ENCODE data around the gene LRRC26.

LRRC26 gene

DNA sequence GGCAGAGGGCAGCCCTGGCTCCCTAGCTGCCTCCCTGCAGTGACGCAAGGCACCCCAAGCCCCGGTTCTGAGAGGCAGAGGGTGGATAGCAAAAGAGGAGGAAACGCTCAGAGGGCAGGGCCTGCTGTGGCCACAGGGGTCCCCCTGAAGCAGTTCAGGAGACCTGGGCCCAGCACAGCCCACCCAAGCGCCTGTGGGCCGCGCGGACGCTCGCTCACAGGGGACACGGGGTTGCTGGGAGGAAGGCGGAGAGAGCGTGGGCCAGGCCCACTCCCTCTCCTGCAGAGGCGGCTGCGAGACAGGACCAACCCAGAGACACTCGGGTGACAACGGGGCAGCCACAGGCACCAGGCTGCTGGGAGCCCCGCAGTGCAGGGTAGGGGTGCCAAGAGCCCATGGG, 9.9 kb upstream of the LRRC26 start:
- TF ChIP-seq POLR2AphosphoS5 (IDR thresholded peaks at IDR 0.05; ENCODE audit: low read depth) (no peak), REST (IDR thresholded peaks at IDR 0.05; ENCODE audit: insufficient replicate concordance, low read depth) (no peak), GABPA (IDR thresholded peaks at IDR 0.05; ENCODE audit: low read depth) (no peak), SPI1 (IDR thresholded peaks at IDR 0.05; ENCODE audit: borderline replicate concordance, low read depth) (no peak), CTCF (IDR thresholded peaks at IDR 0.05; ENCODE audit: insufficient read depth, low read length) (no peak)
- no peak for DNase-seq (ENCODE audit: low read depth in 1 of 2, low spot score in 1 of 2)
- Histone ChIP-seq H3K27me3 (ENCODE audit: insufficient read depth, poor library complexity, severe bottlenecking) (no peaks in the 10 kb centered on the region), H3K27ac (replicated peaks) (no peak overlapping the region), H3K4me3 (replicated peaks; ENCODE audit: insufficient read depth, low read length) (no peak overlapping the region)

DNA sequence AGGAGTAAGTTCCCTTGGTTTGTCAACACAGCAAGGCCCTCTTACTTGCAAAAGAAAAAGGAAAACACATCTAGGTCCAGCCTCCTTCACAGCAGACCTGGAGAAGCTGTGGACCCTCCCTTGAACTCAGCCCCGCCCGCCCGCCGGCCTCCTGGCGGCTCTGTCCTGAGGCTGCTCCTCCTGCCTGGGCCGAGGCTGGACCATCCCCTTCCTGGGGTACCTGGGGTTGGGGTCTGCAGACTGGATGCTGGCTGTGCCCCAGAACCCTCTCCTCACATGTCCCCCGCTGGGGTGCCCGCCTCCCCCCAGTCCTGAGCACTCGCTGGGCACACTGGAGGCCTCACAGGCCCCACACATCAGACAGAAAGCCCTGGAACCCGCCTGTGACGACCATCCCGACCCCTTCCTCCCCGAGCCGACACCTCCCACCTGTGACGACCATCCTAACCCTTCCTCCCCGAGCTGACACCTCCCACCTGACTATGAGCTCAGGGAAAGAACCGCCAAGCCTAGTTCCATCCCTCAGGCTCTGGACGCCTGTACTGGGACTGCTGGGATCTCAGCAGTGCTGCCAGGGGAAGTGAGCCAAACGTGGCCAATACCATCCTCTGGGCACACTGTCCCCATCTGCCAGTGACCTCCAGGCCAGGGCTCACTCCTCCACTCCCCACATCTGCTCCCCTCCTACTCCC, 9.2 kb upstream of the LRRC26 start:
- DNase-seq (ENCODE audit: low read depth in 1 of 2, low spot score in 1 of 2) = no peak
- TF ChIP-seq GABPA (IDR thresholded peaks at IDR 0.05; ENCODE audit: low read depth) (no peak), POLR2AphosphoS5 (IDR thresholded peaks at IDR 0.05; ENCODE audit: low read depth) (no peak), REST (IDR thresholded peaks at IDR 0.05; ENCODE audit: insufficient replicate concordance, low read depth) (no peak), CTCF (IDR thresholded peaks at IDR 0.05; ENCODE audit: insufficient read depth, low read length) (no peak), SPI1 (IDR thresholded peaks at IDR 0.05; ENCODE audit: borderline replicate concordance, low read depth) (no peak)
- Histone ChIP-seq H3K27me3 (ENCODE audit: insufficient read depth, poor library complexity, severe bottlenecking) (no peaks in the 10 kb centered on the region), H3K27ac (replicated peaks) (no peak overlapping the region), H3K4me3 (replicated peaks; ENCODE audit: insufficient read depth, low read length) (no peak overlapping the region)

- DNase-seq (ENCODE audit: low read depth in 1 of 2, low spot score in 1 of 2) = no peak
- Histone ChIP-seq H3K4me3 (replicated peaks; ENCODE audit: insufficient read depth, low read length) (no peak overlapping the region), H3K27me3 (ENCODE audit: insufficient read depth, poor library complexity, severe bottlenecking) (no peaks in the 10 kb centered on the region), H3K27ac (replicated peaks) (no peak overlapping the region)
- no peak for TF ChIP-seq POLR2AphosphoS5 (IDR thresholded peaks at IDR 0.05; ENCODE audit: low read depth)
These were observed 8.5 kb upstream of the LRRC26 start for GRCh38 chr9:137178201-137178938.

GRCh38 chr9:137176302-137177182, 6.7 kb upstream of the LRRC26 start:
- H3K4me3 ChIP-seq (replicated peaks; ENCODE audit: insufficient read depth, low read length) = no peak overlapping the region
- H3K27me3 ChIP-seq (ENCODE audit: insufficient read depth, poor library complexity, severe bottlenecking) = no peaks in the 10 kb centered on the region
- no peak overlapping the region for H3K27ac ChIP-seq (replicated peaks)
- TF ChIP-seq REST (IDR thresholded peaks at IDR 0.05; ENCODE audit: insufficient replicate concordance, low read depth) = no peak
- TF ChIP-seq SPI1 (IDR thresholded peaks at IDR 0.05; ENCODE audit: borderline replicate concordance, low read depth) = no peak
- TF ChIP-seq POLR2AphosphoS5 (IDR thresholded peaks at IDR 0.05; ENCODE audit: low read depth) = peak; percentile 25; the same call in 1 of the 2 replicates
- TF ChIP-seq GABPA (IDR thresholded peaks at IDR 0.05; ENCODE audit: low read depth) = no peak
- peak; percentile 71 for TF ChIP-seq CTCF (IDR thresholded peaks at IDR 0.05; ENCODE audit: insufficient read depth, low read length)
- DNase-seq (ENCODE audit: low read depth in 1 of 2, low spot score in 1 of 2) = peak in 1 of 2 experiments; percentile 55

Data from HL-60 (cell line).